Astrocyte (in vitro differentiated cells and primary cell): ENCODE measurements around the gene CD200R1L.

Source experiments
- EZH2 ChIP-seq: IDR thresholded peaks from 2 replicates; pipeline ENCODE4 v1.6.1; 2012; ENCODE audit warnings: mild to moderate bottlenecking, low read length, inconsistent platforms; ENCODE audit not compliant: insufficient read depth
- TF ChIP-seq, protein P1 (sequence below): IDR thresholded peaks from 2 replicates; pipeline ENCODE4 v1.5.1; 2011; ENCODE audit warnings: low read depth, mild to moderate bottlenecking, inconsistent platforms, low read length, moderate library complexity; ENCODE audit not compliant: insufficient read depth

DNA sequence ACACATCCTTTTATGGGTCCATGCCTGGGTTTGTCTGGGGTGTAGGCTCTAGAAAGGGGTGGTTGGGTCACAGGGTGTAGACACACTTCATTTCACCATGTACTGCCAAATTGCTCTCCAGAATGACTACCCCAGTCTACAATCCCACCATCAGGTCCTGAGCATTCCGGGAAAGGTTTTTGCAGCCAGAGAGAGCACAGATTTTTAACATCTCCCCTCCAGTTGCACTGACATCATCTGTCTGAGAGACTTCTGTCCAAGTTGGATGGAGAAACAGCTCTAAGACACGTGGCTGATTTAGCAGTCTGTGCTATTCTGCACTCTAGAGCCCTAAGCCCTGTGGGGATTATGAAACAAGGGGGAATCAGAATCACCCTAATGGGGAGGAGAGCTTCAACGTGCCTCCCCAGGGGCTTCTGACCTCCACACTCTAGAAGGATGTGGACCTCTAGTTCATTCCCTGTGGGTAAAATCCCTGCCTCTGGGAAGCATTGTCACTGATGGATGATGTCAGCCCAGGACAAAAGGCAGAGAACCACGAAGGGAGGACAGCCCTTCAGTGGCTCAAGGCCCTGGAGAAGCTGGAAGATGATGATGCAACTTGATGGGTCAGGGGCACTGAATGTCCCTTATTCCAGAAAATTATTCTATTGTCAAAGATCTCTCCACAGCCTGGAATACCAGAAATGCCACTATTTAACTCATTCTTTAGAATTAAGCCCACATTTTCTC is 71.5 kb downstream of the CD200R1L start:
- TF ChIP-seq, protein P1, sequence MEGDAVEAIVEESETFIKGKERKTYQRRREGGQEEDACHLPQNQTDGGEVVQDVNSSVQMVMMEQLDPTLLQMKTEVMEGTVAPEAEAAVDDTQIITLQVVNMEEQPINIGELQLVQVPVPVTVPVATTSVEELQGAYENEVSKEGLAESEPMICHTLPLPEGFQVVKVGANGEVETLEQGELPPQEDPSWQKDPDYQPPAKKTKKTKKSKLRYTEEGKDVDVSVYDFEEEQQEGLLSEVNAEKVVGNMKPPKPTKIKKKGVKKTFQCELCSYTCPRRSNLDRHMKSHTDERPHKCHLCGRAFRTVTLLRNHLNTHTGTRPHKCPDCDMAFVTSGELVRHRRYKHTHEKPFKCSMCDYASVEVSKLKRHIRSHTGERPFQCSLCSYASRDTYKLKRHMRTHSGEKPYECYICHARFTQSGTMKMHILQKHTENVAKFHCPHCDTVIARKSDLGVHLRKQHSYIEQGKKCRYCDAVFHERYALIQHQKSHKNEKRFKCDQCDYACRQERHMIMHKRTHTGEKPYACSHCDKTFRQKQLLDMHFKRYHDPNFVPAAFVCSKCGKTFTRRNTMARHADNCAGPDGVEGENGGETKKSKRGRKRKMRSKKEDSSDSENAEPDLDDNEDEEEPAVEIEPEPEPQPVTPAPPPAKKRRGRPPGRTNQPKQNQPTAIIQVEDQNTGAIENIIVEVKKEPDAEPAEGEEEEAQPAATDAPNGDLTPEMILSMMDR: no peak
- TF ChIP-seq EZH2: no peak
